IPS-18c (cell line): ENCODE results near the gene ANKFN1.

Source experiments
- H3K4me3 ChIP-seq: 2 replicates; pipeline ENCODE4 v1.7.0; 2013; ENCODE audit warnings: low read depth, mild to moderate bottlenecking, low read length, moderate library complexity; ENCODE audit not compliant: insufficient read depth
- H3K9me3 ChIP-seq: one replicate; pipeline ENCODE4 v1.6.1; 2013; ENCODE audit warnings: mild to moderate bottlenecking, low read length, moderate library complexity; ENCODE audit not compliant: control insufficient read depth, insufficient read depth

The ANKFN1 gene, protein sequence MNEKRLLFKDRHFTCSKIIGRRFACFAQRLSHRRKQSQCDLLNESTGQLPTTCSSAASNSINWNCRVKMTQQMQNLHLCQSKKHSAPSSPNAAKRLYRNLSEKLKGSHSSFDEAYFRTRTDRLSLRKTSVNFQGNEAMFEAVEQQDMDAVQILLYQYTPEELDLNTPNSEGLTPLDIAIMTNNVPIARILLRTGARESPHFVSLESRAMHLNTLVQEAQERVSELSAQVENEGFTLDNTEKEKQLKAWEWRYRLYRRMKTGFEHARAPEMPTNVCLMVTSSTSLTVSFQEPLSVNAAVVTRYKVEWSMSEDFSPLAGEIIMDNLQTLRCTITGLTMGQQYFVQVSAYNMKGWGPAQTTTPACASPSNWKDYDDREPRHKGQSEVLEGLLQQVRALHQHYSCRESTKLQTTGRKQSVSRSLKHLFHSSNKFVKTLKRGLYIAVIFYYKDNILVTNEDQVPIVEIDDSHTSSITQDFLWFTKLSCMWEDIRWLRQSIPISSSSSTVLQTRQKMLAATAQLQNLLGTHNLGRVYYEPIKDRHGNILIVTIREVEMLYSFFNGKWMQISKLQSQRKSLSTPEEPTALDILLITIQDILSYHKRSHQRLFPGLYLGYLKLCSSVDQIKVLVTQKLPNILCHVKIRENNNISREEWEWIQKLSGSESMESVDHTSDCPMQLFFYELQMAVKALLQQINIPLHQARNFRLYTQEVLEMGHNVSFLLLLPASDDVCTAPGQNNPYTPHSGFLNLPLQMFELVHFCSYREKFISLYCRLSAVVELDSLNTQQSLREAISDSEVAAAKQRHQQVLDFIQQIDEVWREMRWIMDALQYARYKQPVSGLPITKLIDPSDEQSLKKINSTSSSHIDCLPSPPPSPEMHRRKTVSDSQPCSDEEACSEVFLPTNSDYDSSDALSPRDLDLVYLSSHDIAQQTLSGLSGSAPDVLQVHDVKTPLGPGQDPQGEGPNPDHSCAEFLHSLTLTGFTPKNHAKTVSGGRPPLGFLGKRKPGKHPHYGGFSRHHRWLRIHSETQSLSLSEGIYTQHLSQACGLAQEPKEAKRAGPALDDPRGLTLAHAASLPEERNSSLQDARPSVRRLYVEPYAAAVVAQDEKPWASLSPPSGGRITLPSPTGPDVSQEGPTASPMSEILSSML

GRCh38 chr17:56152874-56153602 lies at the start of gene ANKFN1:
Gene ANKFN1, plus strand, starts transcription at chr17:56153475. Its CDS starts 59,193 bp downstream, at chr17:56212668.
- Histone ChIP-seq H3K4me3 (no peak within 1 kb of the TSS), H3K9me3 (no peaks in the 10 kb centered on the region)

DNA sequence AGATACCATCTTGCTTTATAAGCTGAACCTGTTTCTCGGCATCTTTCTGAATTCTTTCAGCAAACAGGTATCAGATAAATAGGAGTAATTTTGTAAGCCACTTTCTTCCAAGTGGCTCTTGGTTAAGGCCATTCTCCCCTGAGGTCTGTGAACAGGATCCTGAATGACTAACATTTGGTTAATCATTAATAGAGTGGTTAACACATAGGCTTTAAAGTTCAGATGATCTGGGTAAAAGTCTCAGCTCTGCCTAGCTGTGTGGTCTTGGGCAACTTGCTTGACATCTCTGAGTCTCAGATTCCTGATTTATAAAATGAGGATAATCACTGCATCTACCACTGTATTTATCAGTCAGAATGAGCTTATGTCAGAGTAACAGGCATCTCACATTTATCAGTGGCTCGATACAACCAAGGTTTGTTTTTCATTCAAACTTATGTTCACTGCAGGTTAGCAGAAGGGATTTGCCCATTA lies 44.4 kb upstream of the ANKFN1 start:
- Histone ChIP-seq H3K9me3 (no peaks in the 10 kb centered on the region), H3K4me3 (no peak overlapping the region)

DNA sequence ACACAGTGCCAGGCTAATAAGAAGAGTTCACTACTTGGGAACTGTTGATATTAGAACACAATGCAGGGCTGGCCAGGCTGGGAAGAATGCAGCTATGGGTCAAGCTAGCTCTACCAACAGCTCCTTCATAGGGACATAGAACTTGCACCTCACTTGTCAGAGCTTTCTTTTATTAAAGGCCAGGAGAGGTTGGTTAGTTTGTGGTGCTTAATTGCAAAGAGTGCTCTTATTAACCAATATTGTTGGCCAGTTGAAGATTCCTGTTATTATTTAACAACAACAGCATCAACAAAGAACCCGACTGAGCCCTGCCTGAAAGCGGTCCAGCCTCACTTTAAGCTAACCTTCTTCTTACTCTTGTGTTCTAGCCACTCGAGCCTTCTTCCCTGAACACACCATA lies 43.4 kb upstream of the ANKFN1 start:
- no peak overlapping the region for H3K4me3 ChIP-seq
- no peaks in the 10 kb centered on the region for H3K9me3 ChIP-seq

DNA sequence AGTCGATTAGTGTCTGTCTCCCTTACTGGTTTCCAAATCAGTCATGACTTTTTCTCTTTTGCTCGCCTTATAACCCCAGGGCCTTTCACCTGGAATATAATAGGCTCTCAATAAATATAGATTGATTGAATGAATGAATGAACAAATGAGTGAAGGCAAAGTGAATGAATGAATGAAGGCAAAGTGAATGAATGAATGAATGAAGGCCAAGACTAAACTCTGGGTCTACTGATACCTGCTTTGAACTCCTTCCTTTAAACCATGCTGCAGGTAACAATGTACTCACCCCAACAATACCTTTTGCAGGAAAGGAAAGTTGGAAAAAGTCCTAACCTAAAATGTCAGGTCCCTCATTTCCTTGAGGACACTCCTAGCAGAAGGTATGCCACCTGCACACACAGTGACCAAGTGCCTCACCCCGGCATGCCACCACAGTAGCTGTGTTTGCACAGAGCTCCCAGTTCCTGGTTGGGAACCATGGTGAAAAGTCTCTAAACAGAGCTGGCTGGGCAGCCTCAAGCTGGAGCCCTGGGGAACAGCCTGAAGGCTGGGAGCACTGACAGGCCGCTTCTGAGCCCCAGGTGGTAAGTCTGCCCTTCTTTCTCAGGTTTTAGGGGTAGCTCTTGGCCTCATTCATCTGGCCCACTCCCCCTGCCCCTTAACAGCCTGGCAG lies 42.7 kb upstream of the ANKFN1 start:
- Histone ChIP-seq H3K4me3 (no peak overlapping the region), H3K9me3 (no peaks in the 10 kb centered on the region)

DNA sequence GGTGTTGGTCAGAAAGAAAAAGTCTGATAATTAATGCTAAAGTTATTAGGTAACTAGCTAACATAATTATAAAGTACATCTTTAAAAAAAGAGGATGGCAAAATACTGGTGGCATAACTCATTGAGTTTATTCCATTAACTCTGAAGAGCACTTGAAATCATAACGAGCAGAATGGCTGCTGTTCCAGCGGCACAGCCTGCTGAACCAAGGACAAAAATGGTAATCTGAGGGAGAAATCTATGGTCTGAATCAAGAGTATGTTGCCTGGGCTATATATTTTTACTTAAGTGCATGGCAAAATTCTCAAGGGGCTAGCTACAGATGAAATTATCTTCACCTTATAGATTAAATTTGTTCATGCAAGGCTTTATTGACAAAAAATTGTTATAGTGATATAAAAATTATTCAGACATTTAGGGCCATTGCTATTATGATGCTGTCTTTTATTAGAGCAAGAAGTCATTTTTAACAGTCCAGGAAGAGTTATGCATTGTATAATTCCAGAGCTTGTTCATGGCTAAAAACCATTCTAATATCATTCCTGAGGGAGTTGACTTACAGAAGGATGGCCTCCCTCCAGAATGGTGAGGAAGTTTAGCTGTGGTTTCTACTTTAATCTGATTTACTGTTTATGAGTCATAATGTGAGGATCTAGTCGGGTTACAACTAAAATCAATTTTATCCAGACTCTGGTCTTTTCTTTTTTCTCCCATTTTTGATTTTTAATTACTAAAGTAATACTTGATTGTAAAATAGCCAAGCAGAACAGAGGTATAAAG lies 41.4 kb upstream of the ANKFN1 start:
- H3K9me3 ChIP-seq = no peaks in the 10 kb centered on the region

DNA sequence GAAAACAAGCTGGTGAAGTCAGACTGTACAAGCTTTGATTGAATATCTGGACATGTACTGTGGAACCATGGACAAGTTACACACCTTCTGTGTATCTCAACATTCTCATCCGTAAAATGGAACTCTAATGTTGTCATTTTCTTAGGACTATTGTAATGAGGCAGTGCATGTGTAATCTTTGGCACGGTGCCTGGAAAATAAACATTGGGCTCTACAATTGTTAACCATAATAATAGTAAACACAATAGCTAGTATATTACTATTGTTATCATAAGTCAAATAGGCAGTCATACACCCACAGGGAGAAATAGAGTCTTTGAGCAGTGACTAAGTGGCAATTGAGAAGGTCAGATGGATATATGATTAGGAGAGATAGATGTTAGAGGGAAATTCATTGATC lies 39.8 kb upstream of the ANKFN1 start:
- H3K4me3 ChIP-seq = no peak overlapping the region
- H3K9me3 ChIP-seq = no peaks in the 10 kb centered on the region

More for the DNA sequence above, 41.4 kb upstream of the ANKFN1 start:
- H3K4me3 ChIP-seq = no peak overlapping the region

GRCh38 chr17:56114469-56114868 lies 38.8 kb upstream of the ANKFN1 start:
- no peak overlapping the region for H3K4me3 ChIP-seq
- H3K9me3 ChIP-seq = no peaks in the 10 kb centered on the region

DNA sequence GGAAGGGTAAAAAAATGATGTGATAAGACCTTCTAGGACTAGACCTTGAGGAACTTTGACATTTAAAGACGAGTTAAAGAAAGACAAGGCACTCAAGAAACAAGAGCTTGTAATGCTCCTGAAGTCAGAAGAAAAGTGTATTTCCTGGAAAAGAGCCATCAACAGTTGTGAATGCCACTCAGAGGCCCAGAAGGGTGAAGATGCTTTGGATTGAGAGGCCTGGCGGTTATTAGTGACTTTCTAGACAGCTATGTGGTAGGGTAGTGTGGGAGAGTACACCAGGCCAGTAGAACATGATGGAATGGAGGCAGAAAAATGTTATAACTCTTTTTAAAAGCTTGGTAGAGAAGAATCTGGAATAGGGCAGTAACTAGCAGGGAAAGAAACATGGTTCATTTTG lies 34.1 kb upstream of the ANKFN1 start:
- Histone ChIP-seq H3K9me3 (no peaks in the 10 kb centered on the region), H3K4me3 (no peak overlapping the region)

DNA sequence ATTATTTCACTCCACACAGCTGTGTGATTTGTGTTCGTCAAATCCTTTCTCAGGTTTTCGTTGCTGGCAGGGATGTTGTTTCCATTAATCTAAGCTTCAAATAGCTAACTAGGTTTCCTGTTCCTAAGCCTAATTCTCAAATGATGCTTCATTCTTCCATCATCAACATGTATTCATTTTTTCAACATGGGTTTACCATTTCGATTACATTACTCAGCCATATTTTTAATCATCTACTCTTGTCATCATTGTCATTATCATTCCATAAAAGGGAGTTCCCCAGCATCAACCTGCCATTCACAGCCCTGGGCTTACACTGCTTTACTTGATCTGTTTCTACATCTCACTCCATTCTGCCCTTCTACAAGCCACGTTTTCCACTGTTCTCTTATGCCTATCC lies 33.3 kb upstream of the ANKFN1 start:
- H3K4me3 ChIP-seq = no peak overlapping the region

DNA sequence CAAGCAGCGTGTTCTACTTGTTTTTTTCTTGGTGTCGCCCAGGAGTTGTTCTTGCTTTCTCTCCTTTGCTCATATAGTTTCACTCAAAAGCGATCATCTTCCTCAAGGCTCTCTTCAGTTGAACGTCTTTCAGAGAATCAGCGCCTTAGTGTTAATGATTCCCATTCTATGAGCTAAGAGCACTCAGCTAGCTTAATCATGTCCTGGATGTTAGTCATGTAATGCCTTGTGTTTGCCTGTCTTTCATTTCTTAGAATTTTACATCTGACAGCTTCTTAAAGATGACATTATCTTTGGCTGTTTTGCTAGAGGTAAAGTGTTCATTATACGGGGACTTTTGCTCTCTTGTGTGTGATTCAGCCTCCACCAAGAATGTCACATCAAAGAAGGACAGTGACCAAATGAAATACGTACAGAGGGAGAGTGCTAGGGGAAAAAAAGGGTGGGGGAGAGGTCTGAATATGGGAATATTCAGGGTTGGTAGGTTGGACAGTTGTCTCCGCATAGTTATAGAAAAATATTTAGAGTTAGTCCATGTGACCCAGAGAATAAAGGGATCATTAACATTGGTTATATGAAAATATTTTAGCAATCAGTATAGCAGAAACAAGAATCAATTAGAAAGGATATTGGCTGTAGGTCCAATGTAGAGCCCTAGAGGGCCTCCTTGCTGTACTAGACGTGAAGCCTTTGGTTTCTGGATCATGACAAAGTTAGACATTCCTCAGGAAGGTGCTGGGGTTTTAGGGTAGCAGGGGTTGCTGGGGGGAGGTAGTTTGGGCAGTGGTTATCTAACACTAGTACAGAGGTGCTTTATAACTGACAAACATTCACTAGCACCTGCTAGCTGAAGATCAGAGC lies 31.9 kb upstream of the ANKFN1 start:
- H3K9me3 ChIP-seq = no peaks in the 10 kb centered on the region
- no peak overlapping the region for H3K4me3 ChIP-seq

More for the DNA sequence above, 33.3 kb upstream of the ANKFN1 start:
- H3K9me3 ChIP-seq = no peaks in the 10 kb centered on the region

GRCh38 chr17:56125830-56126819 lies 27.1 kb upstream of the ANKFN1 start:
- H3K4me3 ChIP-seq = no peak overlapping the region
- H3K9me3 ChIP-seq = no peaks in the 10 kb centered on the region

GRCh38 chr17:56130026-56130425 lies 23.2 kb upstream of the ANKFN1 start:
- no peak overlapping the region for H3K4me3 ChIP-seq
- H3K9me3 ChIP-seq = no peaks in the 10 kb centered on the region

DNA sequence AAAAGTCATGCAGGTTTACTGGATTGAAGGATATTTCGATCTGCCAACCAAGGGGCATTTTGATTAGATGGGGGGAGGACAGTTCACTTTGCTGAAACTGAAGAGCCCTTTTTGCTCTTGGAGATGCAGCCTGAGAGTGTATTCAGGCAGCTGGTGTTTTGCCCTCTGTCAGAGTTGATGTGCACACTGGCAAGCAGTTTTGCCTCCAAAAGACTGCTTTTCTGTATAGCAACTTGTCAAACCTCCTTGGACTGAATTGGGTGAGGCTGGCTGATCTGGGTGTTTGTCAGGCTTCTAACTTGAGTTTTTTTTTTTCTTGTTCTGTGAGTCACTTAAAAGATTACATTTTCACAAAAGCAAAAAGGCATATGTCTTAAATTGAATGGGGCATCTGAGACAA lies 22.6 kb upstream of the ANKFN1 start:
- Histone ChIP-seq H3K4me3 (no peak overlapping the region), H3K9me3 (no peaks in the 10 kb centered on the region)

GRCh38 chr17:56131431-56131830 lies 21.8 kb upstream of the ANKFN1 start:
- Histone ChIP-seq H3K9me3 (no peaks in the 10 kb centered on the region), H3K4me3 (no peak overlapping the region)
